ENCODE measurements around the gene PEX11B.

Gene PEX11B

GRCh38 chr1:145908653-145909052, 9.9 kb downstream of the PEX11B start:
- no peak for DNase-seq (ENCODE audit: low read depth)
- H3K4me3 ChIP-seq (ENCODE audit: low read depth, low read length): no peak overlapping the region
- TF ChIP-seq, protein P1, sequence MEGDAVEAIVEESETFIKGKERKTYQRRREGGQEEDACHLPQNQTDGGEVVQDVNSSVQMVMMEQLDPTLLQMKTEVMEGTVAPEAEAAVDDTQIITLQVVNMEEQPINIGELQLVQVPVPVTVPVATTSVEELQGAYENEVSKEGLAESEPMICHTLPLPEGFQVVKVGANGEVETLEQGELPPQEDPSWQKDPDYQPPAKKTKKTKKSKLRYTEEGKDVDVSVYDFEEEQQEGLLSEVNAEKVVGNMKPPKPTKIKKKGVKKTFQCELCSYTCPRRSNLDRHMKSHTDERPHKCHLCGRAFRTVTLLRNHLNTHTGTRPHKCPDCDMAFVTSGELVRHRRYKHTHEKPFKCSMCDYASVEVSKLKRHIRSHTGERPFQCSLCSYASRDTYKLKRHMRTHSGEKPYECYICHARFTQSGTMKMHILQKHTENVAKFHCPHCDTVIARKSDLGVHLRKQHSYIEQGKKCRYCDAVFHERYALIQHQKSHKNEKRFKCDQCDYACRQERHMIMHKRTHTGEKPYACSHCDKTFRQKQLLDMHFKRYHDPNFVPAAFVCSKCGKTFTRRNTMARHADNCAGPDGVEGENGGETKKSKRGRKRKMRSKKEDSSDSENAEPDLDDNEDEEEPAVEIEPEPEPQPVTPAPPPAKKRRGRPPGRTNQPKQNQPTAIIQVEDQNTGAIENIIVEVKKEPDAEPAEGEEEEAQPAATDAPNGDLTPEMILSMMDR (IDR thresholded peaks at IDR 0.05; ENCODE audit: insufficient read depth, low read depth, low read length, missing control alignments): no peak

GRCh38 chr1:145906954-145907753, 11.4 kb downstream of the PEX11B start:
- no peak for DNase-seq (ENCODE audit: low read depth)

DNA sequence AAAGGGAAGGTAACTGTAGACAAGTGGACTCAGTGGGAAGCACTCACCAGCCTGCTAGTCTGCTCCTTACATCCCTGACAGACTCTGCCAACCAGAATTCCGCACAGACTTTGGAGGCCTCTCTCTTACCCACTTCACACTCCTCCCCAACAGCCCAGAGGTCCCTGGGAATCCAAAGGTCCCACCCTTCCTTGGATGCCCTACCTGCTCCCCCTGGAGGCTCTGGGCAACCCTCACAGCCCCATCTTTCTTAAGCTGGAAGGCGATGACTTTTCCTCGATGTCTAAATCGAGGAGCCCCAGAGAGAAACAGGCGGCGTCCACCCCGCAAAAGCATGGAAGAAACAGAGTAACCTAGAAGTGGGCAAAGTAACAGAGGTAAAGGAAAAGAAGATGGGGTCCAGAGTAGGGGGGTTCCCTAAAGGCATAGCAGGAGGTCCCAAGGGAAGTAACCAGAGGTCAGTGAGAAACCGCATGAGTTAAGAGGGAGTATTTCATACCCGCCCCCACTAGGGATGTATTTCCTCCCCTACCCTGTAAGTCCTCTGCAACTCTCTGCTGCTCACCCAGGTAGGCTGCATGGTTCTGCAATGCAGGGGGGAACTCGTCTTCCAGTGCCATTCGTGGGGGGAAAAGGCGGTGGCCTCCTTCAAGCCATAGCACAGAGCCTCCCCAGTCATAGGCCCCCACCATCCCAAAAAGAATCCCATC, 17.1 kb downstream of the PEX11B start:
- no peak for DNase-seq (ENCODE audit: low read depth)
- TF ChIP-seq, protein P1 (IDR thresholded peaks at IDR 0.05; ENCODE audit: insufficient read depth, low read depth, low read length, missing control alignments): no peak
- H3K4me3 ChIP-seq (ENCODE audit: low read depth, low read length): no peak overlapping the region

More at GRCh38 chr1:145906954-145907753, 11.4 kb downstream of the PEX11B start:
- H3K4me3 ChIP-seq (ENCODE audit: low read depth, low read length): no peak overlapping the region
- TF ChIP-seq, protein P1 (IDR thresholded peaks at IDR 0.05; ENCODE audit: insufficient read depth, low read depth, low read length, missing control alignments): no peak

- TF ChIP-seq, protein P1 (IDR thresholded peaks at IDR 0.05; ENCODE audit: insufficient read depth, low read depth, low read length, missing control alignments): no peak
- H3K4me3 ChIP-seq (ENCODE audit: low read depth, low read length): no peak overlapping the region
- DNase-seq (ENCODE audit: low read depth): no peak
These were observed 19.8 kb downstream of the PEX11B start for GRCh38 chr1:145898756-145899155.

- DNase-seq (ENCODE audit: low read depth): no peak
- H3K4me3 ChIP-seq (ENCODE audit: low read depth, low read length): no peak overlapping the region
- TF ChIP-seq, protein P1 (IDR thresholded peaks at IDR 0.05; ENCODE audit: insufficient read depth, low read depth, low read length, missing control alignments): no peak
These were observed 20.5 kb downstream of the PEX11B start for GRCh38 chr1:145897969-145898368.

- TF ChIP-seq, protein P1 (IDR thresholded peaks at IDR 0.05; ENCODE audit: insufficient read depth, low read depth, low read length, missing control alignments): no peak
- no peak for DNase-seq (ENCODE audit: low read depth)
- H3K4me3 ChIP-seq (ENCODE audit: low read depth, low read length): no peak overlapping the region
These were observed 23.0 kb downstream of the PEX11B start for GRCh38 chr1:145895471-145895870.

All from GM12865 (cell line).